ENCODE results near the gene GAS2L2.

GAS2L2 gene

GRCh38 chr17:35752945-35753764, at the start of gene GAS2L2:
GAS2L2 (minus strand) TSS chr17:35753239; CDS start chr17:35752850, 389 bp downstream.
- no peak for DNase-seq

DNA sequence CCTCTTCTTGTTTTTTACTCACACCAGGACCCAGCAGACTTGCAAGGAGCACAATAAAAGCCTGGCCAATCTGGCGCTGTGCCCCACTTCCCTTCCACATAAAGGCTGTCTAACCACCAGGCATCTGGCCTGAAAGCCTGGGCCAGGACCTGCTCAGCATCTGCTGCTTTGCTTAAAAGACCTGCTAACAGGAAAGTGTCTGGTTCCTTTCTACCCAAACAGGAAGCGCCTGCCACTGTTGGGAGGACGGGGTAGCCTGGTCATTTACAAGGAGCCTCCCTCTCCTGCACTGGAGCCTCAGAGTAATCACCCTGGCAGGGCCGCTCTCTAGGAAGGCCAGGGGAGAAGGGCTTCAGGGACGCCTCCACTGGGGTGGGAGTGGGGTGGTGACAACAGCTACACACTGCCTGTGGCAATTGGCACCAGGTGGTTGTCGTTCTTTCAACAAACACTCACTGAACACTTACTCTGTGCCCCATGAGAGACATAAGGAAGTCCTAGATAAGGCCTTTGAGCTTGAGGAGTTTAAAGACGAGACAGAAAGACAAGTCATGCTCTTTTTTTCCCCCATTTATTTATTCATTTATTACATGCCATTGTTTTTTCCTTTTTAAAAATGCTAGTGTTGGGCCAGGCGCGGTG, 48.7 kb upstream of the GAS2L2 start:
- no peak for DNase-seq

DNA sequence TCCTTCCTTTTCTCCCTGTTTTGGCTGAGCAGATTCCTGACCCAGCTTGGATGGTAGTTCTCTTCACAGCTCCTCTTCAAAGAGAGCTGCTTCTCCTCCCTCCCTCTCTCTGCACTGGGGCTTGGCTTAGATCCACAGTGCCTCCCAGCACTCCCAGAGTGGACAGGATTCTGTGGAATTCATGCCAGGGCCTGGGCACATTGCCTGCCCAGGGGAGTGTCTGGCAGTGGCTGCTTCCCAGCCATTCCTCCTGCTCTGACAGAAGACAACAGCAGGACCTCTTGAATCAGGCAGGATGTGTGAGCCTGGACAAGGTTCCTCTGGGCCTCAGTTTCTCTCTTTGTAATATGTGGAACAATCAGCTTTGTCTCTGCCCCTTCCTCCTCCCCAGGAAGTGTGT, 46.9 kb upstream of the GAS2L2 start:
- DNase-seq: no peak

GRCh38 chr17:35797918-35798317, 44.9 kb upstream of the GAS2L2 start:
- no peak for DNase-seq

DNA sequence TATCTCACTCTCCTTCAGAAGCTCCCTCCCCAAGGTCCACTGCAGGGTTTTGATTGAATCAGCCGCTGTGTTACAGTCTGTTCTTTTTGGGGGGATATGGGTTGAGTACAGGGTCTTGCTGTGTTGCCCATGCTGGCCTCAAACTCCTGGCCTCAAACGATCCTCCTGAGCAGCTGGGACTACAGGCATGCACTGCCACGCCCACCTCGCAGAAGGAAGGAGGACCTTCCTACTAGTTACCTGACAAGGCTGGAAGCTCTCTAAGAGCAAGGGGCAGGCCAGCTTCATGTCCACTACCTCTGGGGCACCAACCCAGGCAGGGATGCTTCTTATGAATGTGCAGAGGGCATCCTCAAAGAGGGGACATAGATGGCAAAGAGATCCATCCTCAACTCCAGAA, 44.3 kb upstream of the GAS2L2 start:
- no peak for DNase-seq

DNA sequence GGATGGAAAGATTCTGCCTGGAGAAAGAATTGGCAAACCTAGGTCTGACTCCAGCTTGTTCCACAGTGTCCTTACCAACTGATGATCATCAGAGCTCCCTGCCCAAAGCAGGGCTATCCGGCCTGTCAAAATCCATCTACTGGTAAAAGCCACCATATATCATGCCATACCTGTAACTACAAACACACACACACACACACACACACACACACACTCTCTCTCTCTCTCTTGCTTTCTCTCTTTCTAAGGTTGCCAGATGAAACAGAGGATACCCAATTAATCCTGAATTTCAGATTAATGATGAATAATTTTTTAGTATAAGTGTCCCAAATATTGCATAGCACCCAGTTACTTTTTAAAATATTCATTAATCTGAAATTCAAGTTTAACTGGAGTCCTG, 43.9 kb upstream of the GAS2L2 start:
- no peak for DNase-seq

- DNase-seq: no peak
Measured at GRCh38 chr17:35795871-35796265, 42.8 kb upstream of the GAS2L2 start.

DNA sequence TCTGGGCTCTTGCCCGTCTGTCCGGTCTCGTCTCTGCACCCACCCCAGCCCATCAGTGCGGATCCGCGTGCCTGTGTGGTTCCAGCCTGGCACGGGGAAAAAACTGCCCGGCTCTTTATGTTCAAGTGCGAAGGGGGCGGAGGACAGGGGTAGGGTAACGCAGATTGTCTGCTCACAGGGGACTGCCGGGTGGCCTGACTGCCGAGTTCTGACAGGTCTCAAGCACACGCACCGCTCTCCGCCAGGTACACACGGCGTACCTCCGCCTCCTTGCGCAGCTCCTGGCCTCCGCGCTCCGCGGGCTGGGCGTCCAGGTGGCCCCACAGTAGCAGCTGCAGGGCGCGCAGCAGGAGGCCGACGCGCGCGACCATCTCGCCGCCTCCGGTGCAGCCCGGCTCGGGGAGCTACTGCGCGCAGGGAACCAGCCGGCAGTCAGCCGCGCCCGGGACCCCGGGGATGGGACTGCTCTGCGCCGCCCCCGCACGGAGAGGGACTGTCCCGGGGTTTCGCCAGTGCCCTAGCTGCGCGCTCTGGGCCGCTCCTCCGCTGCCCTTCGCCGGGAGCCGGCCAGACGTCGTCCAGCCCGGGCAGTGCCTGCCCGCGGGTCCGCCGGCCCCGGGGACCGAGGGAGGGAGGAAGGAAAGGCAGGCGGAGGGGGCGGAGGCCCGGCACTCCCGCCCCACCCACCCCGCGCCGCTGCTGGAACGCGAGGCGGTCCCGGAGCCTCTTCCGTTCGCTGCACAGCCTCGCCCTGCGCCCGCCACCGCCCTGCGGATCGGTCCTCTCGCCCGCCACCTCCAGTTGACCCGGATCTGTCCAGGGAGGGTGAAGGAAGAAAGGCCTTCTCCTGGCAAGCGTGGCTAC, 42.2 kb upstream of the GAS2L2 start, which contains the start of gene MMP28:
MMP28 (minus strand) TSS at position 635 of the 864 bp plus-strand sequence; CDS start at position 371, 264 bp downstream.
- DNase-seq: no peak

GRCh38 chr17:35793257-35793656, 40.2 kb upstream of the GAS2L2 start:
- DNase-seq: no peak

GRCh38 chr17:35791681-35792350, 38.8 kb upstream of the GAS2L2 start:
- no peak for DNase-seq

DNA sequence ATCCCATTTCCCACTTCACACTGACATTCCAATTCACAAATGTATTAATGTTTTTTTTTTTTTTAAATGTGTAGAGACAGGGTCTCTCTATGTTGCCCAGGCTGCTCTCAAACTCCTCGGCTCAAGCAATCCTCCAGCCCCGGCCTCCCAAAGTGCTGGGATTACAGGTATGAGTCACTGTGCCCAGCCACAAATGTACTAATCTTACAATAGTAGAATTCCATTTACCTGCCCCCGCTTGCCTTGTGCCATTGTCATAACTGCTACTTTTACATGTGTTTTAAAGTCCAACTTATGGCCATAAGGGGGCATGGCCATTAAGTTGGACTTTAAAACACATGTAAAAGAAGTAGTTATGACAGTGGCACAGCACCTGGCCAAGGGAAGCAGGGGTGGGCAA, 37.8 kb upstream of the GAS2L2 start:
- DNase-seq: no peak

DNA sequence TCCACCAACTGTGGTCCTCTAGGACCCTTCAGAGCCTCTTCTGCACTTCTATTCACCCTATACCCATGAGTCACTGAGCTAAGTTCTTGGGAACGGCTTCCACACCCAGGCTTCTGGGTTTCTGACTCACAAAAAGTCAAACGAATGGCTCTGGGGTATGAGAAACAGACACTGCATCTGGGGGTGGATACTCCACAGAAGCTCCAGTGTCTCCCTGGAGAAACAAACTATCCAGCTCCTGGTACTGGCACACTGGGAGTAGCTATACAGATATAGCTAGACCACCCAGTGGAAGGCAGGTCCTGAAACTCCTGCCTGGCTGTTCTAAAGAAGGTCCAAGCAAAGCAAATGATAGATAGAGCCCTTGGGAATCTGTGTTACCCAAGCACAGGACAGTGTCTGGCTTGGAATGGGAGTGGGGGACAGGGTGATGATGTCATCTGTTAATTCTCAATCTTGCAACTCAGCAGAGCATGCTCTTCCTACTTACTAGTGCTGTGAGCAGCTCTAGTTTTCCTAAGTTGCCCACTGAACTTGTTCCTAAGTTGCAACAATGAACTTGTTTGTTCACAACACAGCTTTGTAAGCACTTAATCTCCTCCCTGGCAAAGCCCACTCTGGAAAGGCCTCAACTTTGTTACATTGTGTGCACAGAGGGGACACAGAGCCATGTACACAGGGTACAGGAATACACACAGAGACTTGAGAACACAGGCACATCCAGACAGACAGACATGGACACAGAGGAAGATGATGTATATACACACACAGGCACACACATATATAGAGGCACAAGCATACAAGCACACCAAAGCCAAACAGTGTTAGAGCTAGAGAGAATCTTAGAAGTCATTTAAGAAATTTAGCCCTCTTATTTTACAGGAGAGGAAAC, 35.7 kb upstream of the GAS2L2 start:
- no peak for DNase-seq

DNA sequence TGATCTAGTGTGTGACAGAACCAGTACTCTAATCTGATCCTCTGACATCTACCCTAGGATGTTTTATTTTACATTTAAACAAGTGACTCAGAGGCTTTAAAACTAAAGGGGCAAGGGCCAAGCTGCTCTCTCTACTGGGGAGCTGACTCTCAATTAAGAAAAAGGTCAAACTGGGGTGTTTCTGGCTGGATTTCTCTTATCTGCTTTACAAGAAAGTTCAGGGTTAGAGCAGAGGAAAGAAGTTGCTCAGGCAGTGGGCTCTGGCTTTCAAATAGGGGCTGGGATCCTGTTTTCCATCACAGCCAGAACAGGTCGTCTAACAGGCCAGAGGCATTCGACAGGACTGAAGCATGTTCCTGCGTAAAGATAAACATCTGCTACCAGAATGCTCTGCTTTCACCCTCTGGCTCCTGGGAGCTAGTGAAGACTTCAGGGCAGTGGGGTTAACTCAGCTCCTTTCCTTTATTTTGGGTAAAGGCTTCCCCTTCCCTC, 33.9 kb upstream of the GAS2L2 start:
- DNase-seq: no peak

DNA sequence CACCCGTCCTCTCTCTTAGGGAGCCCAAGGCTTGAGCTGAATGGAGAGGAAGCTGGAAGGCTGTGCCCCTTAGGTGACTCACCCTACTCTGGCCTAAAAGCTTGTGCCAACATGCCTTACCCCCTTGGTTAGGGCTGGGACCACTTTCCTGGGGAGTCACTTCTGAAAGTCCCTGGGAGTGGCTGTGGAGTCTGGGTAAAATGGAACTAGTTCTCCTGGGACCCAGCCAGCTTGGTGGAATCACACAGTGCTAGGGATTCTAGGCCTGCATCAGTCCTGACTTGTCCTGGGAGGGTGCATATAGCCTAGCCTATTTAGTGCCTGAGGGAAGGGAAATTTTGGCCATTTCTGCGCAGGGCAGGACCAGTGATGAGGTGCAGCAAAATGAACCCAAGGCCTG, 31.9 kb upstream of the GAS2L2 start:
- DNase-seq: no peak

DNA sequence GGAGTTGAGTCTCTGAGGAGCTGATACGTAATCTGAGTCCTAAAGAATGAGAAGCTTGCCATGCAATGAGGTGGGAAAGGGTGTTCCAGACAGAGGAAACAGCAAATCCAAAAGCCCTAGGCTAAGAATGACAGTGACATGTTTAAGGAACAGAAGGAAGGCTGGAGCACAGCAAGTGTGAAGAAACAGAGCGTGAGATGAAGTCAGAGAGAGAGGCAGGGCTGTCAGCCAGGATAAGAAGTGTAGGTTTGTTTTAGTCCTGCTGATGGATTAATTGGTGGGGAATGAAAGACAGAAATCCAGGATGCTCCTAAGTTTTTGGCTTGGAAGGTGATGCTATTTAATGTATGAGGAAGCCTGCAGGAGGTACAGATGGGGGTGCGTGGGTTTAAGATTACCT, 27.9 kb upstream of the GAS2L2 start:
- DNase-seq: no peak

DNA sequence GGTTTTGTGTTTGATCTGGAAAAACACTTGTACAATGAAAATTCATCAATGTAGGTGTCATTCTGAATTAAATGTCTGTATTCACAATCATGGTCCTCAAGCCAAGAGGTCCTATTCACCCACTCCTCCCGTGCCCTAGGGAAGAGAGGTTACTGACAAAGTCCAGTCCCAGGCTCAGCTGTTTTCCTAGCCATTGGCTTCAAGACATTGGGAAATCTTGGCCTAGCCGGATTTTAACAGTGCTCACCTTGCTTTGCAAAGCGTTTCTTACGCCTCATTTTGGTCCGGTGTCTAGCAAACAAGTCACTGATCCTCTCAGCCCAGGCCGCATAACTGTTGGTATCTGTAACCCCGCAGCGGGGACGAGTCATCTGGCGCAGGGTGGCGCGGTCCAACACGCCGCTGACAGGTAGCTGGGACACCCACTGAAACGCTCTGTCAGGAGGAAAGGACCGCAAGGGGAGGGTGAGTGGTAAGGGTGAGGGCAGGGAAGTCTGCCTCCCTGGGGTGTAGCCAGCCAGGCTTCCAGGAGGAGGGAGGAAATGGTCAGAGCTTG, 25.7 kb upstream of the GAS2L2 start:
- no peak for DNase-seq

GRCh38 chr17:35775583-35775982, 22.5 kb upstream of the GAS2L2 start:
- DNase-seq: no peak

- no peak for DNase-seq
Measured at GRCh38 chr17:35775039-35775438, 22.0 kb upstream of the GAS2L2 start.

DNA sequence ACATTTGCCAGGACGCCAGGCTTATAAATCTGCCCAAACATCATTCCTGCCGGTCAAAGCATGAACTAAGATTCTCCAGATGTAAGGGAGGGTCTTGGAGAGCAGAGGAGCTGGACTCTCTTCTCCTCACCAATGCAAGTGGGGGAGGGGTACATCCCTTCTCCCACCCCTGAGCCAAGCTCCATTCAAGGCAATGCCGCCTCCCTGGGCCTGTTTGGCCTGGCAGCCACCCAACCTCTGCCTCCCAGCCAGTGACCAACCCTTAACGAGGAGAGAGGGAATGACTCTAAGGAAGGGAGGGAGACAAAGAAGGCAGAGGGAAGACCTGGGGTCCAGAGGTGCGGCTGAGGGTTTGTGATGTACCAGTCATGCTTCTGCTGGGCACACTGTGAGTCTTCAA, 21.5 kb upstream of the GAS2L2 start:
- DNase-seq: no peak

GRCh38 chr17:35773679-35774425, 20.8 kb upstream of the GAS2L2 start:
- no peak for DNase-seq

DNA sequence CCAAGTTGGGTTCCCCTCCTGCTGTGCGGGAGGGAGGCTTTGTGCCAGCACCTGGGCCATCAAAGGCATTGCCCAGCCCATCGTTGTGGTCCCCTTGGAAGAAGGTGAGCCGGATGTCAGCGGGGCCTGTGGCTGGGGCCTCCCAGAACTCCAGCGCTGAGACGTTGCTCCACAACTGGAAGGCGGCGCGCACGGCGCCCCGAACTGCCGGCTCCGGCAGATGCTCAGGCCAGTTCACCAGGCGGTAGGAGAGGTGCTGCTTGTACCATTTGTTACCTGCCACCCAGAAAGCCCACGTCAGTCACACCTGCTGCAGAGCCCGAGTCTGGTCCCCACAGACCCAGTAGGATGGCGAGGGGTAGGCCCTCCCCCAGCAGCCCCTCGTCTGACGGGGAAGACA, 20.1 kb upstream of the GAS2L2 start:
- no peak for DNase-seq
